K562 treated with DMSO at 1 percent for 24 hours (cell line): Measurements from ENCODE around the gene MS4A3. TPM values are rescaled to one million over a fixed set of nuclear protein-coding genes. Genes with fewer than 3 reads are reported as not detected.

ENCODE experiments used
- total RNA-seq: library from RNA; unstranded; fragments of 300-600 nt; gene quantifications from 2 replicates; pipeline ENCODE4 v1.2.3, GENCODE V29; 2022; ENCODE audit warnings: low read depth; ENCODE audit not compliant: insufficient read depth

MS4A3 gene
- total RNA-seq: 24.9 and 26.2 TPM in 2 replicates

GRCh38 chr11:60056349-60056969 lies at the start of gene MS4A3:
MS4A3 (plus strand) TSS chr11:60056665; CDS start chr11:60061161, 4,496 bp downstream.

GRCh38 chr11:60016881-60017280 lies 39.6 kb upstream of the MS4A3 start, which contains the start of gene OOSP4B:
OOSP4B (plus strand) TSS chr11:60017181.

GRCh38 chr11:60040109-60040508 lies 16.4 kb upstream of the MS4A3 start, which contains the start of gene OOSP2:
OOSP2 (plus strand) TSS chr11:60040409; CDS start chr11:60040460, 51 bp downstream.

GRCh38 chr11:60088364-60088763 lies 31.9 kb downstream of the MS4A3 start, which contains the start of gene MS4A2:
MS4A2 (plus strand) TSS chr11:60088664; CDS start chr11:60088766, 102 bp downstream.

Other genes starting within 250 kb of the MS4A3 start
- gene MRPL16, start 245.9 kb upstream of the MS4A3 start, total RNA-seq: 66.2 and 67.8 TPM in 2 replicates
- gene CBLIF, start 211.2 kb upstream of the MS4A3 start, total RNA-seq: not detected in 2 replicates
- gene TCN1, start 190.2 kb upstream of the MS4A3 start, total RNA-seq: 9.7 and 10.0 TPM in 2 replicates
- not detected in 2 replicates for gene OOSP3, start 177.9 kb upstream of the MS4A3 start, total RNA-seq
- 0.67 TPM in 1 of 2 replicates, not detected in the other for gene OOSP1, start 118.2 kb upstream of the MS4A3 start, total RNA-seq
- not detected in 2 replicates for gene OOSP4A, start 92.6 kb upstream of the MS4A3 start, total RNA-seq
- not detected in 2 replicates for gene OOSP4B, start 39.5 kb upstream of the MS4A3 start, total RNA-seq
- gene OOSP2, start 16.3 kb upstream of the MS4A3 start, total RNA-seq: not detected in 2 replicates
- gene MS4A2, start 32.0 kb downstream of the MS4A3 start, total RNA-seq: not detected in 2 replicates
- not detected in 2 replicates for gene MS4A6A, start 126.4 kb downstream of the MS4A3 start, total RNA-seq
- not detected in 2 replicates for gene MS4A4E, start 186.5 kb downstream of the MS4A3 start, total RNA-seq
- gene MS4A4A, start 224.0 kb downstream of the MS4A3 start, total RNA-seq: 0.29 TPM in 1 of 2 replicates, not detected in the other